ENCODE results near the gene DOCK6.
A peak's percentile ranks its signal among the peaks of the same experiment; 100 is the strongest.
"Not testable (repeated sequence)": the region's sequence is repeated elsewhere in the genome, so short reads cannot be mapped to it uniquely, and the experiment has no call there.

Gene DOCK6

DNA sequence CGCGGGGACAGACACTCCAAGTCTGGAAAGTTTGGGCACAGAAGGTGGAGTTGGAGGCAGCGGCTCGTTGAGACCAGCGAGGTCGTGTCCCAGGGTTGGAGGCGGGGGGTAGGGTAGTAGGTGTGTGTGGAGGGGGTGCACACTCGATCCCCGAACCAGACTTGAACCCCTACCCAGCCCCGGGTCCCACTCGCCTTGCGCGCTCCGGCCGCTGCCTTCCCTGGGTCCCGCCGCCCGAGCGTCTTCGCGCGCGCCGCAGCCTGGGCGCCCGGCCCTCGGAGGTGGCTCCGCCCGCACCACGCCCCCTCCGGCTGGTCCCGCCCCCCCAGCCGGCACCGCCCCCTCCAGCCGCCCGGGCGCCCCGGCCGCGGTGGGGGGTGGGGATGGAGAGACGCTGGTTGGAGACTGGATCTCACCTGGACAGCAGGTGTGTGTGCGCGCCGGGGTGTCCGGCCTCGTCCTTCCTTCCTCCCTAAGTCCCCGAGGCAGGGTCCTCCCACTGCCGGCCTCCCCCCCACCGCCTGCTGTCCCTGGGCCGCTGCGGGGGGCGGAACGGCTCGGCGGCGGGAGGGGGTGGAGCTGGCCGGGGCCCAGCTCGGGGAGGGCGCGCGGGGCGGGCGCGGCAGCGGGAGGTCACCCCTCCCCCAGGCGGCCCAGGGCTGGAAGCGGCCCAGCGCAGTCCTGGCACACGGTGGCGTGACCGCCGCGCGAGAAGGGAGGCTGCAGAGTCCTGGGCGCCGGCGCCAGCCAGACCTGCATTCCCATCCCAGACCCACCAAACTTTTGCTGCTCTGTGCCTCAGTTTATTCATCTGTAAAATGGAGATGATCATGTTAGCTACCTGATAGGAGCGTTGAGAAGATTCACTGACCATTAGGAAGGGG is 64.8 kb downstream of the DOCK6 start, which contains the start of gene KANK2:
TSS of gene KANK2 (minus strand) at position 255 of the 884 bp plus-strand sequence. CDS start 3,034 bp downstream, outside the sequence.
- DNase-seq (ENCODE audit: low spot score): peak; percentile 97

DNA sequence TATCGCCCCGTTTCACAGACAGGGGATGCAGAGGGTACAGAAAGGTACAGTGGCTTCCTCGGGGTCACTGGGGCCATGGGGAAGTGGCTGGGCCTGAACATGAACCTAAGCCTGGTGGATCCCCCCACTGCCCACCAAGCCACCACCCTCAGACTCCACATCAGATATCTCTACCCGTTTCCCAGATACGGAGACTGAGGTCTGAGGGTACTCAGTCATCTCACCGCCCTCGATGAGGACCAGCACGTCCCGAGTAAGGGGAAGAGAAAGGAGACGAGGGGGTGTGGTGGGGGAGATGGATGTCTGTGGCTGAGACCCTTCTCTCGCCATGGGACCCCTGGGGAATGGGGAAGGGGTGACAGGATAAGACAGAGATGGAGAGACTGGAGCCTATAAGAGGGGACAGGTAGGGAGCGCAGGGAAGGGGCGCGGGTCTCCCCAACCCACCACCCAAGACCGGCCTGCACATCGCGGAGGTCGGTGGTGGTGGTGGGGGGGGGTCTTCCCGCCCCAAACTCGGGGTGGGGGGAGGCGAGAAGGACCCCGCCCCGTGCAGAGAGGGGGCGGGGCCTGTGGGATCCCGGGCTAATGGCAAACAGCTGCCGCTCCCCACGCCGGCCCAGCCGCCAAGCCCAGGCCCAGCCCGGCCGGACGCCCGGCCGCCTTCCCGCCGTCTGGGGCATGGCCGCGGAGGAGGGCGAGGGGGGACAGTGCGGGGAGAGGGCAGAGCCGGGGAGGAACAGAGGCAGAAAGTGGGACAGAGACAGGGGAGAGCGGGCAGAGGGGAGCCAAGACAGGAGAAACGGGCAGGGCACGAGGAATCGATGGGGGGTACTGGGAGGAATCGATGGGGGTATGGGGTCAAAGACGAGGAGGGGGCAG is 65.7 kb downstream of the DOCK6 start:
- DNase-seq (ENCODE audit: low spot score): peak; percentile 85

DNA sequence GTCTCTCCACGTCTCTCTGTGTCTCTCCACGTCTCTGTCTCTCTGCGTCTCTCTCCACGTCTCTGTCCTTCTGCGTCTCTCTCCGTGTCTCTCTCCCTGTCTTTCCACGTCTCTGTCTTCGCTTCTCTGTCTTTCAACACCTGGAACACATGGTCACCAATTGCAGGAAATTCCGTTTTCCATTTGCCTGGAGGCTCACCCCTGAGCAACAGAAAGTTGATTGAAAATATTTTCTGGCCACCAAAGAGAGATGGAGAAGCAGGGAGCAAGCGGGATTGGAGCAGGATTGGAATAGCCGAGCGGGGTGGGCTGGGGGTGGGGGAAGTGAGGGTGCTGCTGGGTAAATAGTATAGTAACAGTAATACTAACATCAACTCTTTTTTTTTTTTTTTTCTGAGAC is 66.6 kb downstream of the DOCK6 start:
- no peak for DNase-seq (ENCODE audit: low spot score)

DNA sequence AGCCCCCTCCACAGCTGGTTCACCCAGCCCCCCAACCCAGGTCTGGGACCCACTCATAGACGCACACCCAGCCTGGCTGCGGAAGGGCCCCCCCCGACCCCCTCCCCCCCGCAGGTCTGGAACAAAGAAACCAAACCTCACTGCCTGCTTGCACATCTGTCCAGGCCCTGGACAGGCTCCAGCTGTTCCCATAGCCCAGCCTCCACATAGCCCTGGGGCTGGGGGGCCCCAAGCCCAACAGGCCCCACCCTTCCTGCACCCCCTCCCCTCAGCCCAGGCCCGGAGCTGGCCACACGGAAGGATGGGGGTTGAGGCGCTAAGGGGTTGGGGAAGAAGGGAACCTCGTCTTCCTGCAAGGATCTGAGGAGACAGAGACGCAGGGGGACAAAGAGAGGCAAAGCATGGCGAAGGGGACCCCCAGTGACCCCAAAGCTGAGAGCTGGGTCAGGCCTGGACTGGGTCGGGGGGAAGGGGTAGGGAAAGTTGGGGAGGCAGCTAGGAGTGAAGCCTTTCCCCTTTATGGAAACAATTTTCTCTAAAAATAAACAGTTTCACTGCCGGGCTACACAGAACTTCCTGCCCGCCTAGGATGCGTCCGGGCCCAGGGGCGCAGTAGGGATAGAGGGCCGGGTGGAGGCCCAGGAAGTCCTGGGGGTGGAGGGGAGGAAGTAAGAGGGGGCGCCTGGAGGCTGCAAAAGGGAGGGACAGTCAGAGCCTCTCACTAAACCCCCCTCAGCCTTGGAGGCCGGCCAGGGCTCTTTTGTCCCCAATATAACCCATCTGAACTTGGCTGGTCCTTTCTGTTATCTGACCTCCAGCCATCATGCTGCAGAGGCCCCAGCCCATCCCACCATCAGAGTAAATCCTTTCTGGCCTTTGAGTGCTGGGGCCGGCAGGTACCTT is 67.4 kb downstream of the DOCK6 start:
- peak; percentile 53 for DNase-seq (ENCODE audit: low spot score)

DNA sequence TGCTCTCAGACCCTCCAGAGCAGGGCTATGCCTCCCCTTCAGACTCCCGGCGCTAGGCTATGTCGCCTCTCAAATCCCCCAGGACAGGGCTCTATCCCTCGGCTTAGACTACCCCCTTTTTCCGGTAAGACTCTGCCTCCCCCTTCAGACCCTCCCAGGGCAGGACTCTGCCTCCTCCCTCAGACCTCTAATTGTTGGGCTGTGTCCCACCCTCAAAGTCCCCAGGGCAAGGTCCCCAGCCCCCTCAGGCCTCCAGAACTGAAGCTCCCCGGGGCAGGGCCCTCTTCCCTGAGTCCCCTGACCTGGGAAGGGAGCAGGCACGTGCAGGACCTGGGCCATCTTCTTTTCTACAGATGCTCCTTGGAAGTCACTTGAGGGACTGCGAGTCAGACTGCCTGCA is 68.2 kb downstream of the DOCK6 start:
- no peak for DNase-seq (ENCODE audit: low spot score)

DNA sequence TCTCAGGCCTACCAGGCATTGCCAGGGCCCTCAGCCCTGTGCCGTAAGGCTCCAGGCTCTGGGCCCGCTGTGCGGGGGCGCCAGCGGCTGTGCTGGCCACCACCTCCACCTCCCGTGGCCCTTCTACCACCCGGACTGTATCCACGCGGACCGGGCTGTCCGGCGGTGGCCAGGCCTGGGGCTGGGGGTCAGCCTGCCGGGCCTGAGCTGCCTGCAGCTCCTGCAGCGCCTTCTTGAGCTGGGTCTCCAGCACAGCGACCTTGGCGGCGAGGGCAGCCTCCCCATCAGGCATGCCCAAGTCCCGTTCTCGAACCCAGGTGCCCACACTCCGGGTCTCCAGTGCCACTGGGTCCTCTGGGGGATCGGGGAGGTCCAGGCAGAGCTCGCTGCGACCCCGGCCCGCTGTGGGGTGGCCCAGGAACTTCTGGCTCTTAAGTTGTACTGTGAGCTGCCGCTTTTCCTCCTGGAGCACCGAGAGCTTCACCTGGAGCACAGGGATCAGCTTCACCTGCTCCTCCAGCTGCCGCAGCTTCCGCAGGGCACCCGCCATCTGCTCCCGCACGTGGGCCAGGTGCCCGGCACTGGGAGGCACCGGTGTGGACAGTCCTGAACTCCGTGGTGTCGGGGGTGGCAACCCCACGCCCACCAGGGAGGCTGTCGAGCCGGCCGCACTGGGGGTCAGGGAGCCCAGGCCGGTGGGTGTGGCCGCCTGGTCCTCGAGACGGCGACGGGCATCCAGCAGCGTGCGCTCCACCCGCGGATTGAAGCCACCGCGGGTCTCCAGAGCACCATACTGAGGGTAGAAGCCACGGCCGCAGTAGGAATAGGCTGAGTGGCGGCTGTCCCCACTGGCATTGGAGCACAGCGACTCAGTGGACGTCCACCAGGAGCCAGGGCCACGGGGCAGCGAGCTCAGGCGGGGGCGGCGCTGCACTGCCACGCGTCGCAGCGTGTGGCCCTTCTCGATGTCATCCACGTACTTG is 69.1 kb downstream of the DOCK6 start:
- no peak for DNase-seq (ENCODE audit: low spot score)

DNA sequence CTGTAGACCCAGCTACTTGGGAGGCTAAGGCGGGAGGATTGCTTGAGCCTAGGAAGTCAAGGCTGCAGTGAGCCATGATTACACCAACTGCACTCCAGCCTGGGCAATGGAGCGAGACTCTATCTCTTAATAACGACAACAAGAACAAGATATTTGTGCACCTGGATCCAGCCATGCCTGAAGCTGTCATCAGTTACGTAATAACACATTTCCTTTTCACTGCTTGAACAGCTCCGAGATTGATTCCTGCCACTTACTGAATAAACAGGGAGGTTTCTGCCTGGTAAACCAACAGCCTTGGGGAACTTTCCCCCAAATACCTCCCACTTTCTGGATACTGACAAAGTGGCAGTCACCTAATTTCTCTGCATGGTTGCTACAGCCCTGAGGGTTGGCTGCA is 70.4 kb downstream of the DOCK6 start:
- no peak for DNase-seq (ENCODE audit: low spot score)

DNA sequence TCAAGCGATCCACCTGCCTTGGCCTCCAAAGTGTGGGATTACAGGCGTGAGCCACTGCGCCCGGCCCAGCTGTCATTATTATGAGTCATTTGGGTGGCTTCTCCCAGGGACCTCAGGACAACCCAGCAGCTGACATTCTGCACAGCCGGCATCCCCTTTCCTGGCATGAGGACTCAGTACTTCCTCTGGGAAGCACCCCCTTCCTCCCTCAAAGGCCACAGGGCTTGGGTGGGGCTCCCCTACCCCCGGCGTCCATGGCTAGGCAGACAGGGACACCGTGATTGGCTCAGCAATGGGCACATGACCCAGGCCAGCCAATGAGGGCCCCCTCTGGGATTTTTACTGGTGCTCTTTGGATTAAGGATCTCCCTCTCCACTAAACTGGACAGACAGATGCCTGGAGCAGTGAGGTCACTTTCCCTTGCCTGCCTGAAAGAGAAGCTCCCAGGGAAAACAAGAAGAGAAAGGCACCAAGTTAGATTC is 71.0 kb downstream of the DOCK6 start:
- peak; percentile 92 for DNase-seq (ENCODE audit: low spot score)

DNA sequence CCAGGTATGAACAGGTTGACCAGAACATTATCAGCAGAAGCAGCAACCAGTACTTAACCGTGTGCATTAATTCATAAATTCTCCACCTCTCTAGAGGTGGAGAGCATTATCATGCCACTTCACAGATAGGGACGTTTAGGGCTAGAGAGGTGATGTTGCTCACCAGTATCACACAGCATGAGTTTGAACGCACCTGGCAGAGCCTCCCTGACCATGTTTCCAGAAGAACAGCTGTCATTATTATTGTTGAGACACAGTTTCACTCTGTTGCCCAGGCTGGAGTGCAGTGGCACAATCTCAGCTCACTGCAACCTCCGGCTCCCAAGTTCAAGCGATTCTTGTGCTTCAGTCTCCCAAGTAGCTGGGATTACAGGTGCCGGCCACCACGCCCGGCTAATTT is 71.8 kb downstream of the DOCK6 start:
- DNase-seq (ENCODE audit: low spot score): no peak

DNA sequence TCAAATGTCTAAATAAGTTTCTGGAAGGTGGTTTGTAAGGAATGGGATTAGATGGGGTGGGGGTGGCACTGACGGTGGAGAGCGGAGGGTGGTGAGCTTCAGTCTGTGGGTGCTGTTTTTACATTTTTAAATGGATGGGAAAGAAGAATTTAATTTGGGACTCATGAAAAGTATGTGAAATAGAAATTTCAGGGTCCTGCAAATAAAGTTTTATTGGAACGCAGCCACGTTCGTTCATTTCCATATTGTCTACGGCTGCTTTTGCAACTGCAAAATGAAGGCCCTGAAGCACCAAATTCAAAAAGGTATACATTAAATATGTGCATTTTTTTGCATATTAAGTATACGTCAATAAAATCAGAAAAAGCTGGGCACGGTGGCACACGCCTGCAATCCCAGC is 74.9 kb downstream of the DOCK6 start:
- no peak for DNase-seq (ENCODE audit: low spot score)

DNA sequence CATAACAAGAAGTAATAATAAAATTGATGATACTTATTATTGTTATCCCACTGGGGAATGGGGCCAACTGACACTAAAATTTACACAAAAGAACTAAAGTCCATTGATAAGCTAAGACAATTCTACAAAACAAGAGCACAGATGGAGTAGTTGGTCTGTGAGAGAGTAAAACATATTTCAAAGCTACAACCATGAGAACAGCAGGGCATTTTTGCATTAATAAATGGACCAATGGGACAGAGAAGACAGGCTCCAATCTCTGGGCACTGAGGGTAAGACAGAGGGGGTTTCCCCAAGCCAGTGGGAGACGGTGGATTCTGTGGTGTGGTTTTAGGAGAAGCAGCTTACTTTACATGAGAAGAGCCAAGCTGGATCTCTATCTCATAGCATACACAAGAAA is 79.3 kb downstream of the DOCK6 start:
- DNase-seq (ENCODE audit: low spot score): no peak

DNA sequence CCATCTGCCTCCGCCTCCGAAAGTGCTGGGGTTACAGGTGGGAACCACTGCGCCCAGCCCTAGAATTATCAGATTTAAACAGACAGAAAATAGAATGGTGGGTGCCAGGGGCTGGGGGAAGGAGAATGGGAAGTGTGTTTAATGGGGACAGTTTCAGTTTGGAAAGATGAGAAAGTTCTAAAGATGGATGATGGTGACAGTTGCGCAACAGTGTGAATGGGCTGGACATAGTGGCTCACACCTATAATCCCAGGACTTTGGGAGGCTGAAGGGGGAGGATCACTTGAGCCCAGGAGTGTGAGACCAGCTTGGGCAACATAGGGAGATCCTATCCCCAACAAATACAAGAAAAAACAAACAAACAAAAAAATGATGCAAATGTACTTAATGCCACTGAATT is 80.8 kb downstream of the DOCK6 start:
- no peak for DNase-seq (ENCODE audit: low spot score)

DNA sequence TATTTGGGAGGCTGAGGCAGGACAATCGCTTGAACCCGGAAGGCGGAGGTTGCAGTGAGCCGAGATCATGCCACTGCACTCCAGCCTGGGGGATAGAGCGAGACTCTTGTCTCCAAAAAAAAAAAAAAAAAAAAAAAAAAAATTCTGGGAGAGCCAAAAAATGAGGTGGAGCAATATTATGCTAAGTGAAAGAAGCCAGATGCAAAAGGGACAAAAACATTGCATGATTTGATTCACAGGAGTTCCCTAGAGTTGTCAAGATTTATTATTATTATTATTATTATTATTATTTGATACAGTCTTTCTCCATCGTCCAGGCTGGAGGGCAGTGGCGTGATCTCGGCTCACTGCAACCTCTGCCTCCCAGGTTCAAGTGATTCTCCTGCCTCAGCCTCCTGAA is 81.3 kb downstream of the DOCK6 start:
- not testable (repeated sequence) for DNase-seq (ENCODE audit: low spot score)

DNA sequence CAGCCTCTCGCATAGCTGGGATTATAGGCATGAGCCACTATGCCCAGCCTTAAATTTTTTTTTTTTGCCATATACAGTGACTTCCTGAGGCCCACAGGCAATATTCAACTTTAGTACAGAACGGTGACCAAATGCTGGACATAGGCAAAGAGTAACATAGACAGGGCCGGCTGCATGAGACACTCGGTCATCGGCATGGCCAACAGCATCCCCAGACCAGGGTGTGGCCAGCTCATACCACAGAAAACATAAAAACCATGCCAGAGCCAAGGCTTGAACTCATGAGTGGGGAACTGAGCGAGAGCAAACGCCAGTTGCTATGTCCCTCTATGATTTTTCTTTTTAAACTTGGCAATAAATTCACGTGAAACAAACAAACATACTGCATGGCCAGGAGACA is 82.0 kb downstream of the DOCK6 start:
- peak; percentile 56 for DNase-seq (ENCODE audit: low spot score)

DNA sequence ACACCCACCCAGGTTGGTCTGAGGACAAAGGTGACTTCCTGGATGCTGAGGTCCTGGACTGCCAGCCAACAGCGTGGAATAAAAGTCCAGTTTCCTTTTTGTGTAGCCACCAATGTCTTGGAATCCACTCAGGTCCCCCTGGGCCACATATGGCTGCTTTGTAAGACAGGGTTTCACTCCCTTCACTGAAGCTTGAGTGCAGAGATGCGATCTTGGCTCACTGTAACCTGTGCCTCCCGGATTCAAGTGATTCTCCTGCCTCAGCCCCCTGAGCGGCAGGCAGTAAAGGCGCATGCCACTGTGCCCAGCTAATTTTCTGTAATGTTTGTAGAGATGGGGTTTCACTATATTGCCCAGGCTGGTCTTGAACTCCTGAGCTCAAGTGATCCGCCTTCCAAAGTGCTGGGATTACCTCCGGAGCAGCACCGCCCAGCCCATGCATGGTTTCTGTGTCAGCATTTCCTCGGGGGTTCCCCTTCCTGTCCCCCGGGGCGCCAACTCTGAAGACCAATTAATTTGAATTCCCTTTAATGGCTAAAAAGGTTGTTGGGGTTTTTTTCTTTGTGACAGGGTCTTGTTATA is 82.5 kb downstream of the DOCK6 start:
- no peak for DNase-seq (ENCODE audit: low spot score)

DNA sequence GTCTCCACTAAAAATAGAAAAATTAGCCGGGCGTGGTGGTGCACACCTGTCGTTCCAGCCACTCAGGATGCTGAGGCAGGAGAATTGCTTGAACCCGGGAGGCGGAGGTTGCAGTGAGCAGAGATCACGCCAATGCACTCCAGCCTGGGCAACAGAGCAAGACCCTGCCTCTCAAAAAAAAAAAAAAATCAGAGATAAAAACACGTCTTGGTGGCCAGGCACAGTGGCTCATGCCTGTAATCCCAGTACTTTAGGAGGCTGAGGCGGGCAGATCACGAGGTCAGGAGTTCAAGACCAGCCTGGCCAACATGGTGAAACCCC is 83.2 kb downstream of the DOCK6 start:
- DNase-seq (ENCODE audit: low spot score): not testable (repeated sequence)

DNA sequence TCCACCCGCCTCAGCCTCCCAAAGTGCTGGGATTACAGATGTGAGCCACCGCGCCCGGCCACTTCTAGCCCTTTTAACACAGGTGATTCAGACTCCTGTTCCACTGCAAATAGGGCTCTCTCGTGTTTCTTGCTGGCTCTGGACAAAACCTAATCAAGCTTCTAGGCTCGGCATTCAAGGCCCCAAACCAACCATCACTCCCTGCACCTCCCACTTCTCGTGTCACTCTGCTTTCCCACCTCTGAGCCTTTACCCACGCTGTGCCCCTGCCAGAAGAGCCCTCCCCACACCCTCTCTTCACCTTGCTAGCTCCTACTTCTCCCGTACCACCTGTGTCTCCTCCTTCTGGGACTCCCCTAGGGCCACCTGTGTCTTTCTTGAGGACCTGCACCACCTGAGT is 84.7 kb downstream of the DOCK6 start:
- no peak for DNase-seq (ENCODE audit: low spot score)

DNA sequence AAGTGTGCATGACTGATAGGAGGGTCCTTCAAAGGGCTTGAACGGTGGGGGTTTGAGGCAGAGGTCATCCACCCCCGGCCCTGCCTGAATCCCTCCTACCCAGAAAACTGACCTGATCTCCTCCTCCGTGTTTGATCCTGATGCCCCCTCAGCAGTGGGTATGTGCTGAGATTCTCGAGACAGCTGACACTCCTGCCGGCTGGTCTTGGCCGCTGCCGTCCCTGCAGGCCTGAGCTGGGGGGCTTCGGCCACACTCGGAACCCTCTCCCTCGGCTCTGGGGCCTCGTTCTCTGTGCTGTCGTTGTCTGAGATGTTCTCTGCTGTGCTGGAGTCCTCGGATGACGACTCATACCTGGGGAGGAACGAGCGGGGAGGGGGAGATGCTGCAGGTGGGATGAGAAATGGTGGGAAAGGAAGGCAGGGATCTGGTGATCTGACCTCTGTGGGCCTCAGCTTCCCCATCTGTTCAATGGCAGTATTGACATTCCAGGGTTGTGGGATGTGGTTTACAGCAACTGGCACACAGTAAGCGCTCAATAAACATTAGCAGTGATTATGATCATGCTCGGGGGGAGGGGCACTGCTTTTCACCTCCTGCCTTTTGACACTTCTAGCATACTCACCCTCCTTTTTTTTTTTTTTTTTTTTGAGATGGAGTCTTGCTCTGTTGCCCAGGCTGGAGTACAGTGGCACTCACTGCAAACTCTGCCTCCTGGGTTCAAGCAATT is 85.7 kb downstream of the DOCK6 start:
- DNase-seq (ENCODE audit: low spot score): no peak

DNA sequence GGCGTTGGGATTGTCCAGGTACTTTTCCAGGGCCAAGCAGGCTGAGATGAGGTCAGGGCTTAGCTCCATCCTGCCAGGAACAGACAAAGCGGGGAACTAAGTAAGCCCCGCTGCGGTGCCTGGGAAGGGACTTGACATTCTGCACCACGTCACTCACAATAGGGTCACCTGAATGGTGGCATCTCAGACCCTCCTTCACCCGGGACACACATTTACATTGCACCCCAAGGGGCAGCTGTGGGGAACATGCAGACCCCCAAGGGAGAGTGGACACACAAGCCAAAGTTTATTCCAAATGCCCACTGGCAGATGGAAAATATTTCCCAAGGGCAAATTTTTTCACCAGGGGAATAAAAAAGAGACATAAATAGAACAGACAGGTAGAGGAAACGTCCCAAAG is 86.4 kb downstream of the DOCK6 start:
- no peak for DNase-seq (ENCODE audit: low spot score)

DNA sequence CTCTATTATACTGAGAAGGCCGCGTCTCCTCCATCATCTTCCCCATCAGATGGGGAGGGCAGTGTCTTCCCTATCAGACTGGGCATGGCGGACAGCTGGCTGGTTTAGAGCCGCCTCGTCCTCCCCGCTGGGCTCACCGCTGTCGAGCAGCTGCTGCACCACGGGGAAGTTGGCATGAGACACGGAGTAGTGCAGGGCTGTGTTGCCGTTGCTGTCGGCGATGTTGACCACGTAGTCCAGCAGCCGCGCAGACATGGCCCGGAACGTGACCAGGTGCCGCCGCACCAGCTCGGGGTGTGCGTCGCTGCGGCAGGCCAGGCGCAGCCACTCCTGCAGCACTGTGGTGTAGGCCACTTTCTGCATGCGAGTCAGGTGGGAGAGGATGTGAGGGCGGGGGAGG is 88.0 kb downstream of the DOCK6 start:
- DNase-seq (ENCODE audit: low spot score): no peak

Data from AG08396 (cell line).